ENCODE measurements around the gene SLC8A1.

- TF ChIP-seq CTCF (IDR thresholded peaks at IDR 0.05) (no peak), EZH2 (IDR thresholded peaks at IDR 0.05) (no peak)
Observed at GRCh38 chr2:40072442-40073232, 379.3 kb downstream of the SLC8A1 start.

All from neural progenitor cell (in vitro differentiated cells).